Left lung (tissue), 10 donors: ENCODE data around the gene SP7. TPM values are rescaled to one million over a fixed set of nuclear protein-coding genes. Genes with fewer than 3 reads are reported as not detected.
A peak's percentile ranks its signal among the peaks of the same experiment; 100 is the strongest.

Source experiments
- ATAC-seq: fragments of 200-7000 bp; cut with Tn5 transposase; one replicate; pipeline ENCODE4 v1.9.1; 2020; ENCODE audit warnings: moderate library complexity
- DNase-seq, 4 donors: peaks; one replicate each; pipeline ENCODE4 v3.0.0-alpha.2; 2013 to 2020
- H3K27ac ChIP-seq, 2 donors: fragments of 200-600 bp; sonication (generic) in 1 of 2; one replicate each; pipeline versions ENCODE4 v1.5.0 to v1.8.0; 2020 to 2021
- H3K27me3 ChIP-seq, 2 donors: fragments of 200-600 bp; sonication (generic) in 1 of 2; one replicate each; pipeline versions ENCODE4 v1.5.0 to v1.8.0; 2020 to 2021
- H3K36me3 ChIP-seq, 2 donors: fragments of 200-600 bp; sonication (generic) in 1 of 2; one replicate each; pipeline versions ENCODE4 v1.5.0 to v1.8.0; 2020 to 2021
- H3K4me1 ChIP-seq, 2 donors: fragments of 200-600 bp; one replicate each; pipeline ENCODE4 v1.8.0; 2021
- H3K4me3 ChIP-seq, 2 donors: fragments of 200-600 bp; sonication (generic) in 1 of 2; one replicate each; pipeline versions ENCODE4 v1.5.0 to v1.8.0; 2020 to 2021; ENCODE audit warnings: mild to moderate bottlenecking in 1 of 2
- H3K9me3 ChIP-seq, 2 donors: fragments of 200-600 bp; sonication (generic) in 1 of 2; one replicate each; pipeline versions ENCODE4 v1.5.0 to v1.8.0; 2020 to 2021
- intact Hi-C, 2 donors: fragments of 100-400 bp; cut with DNase I; formaldehyde crosslinking; loops; one replicate each; pipeline versions ENCODE4 v1.11.2 to v1.14.2; 2022
- polyA plus RNA-seq, 6 donors: library from polyadenylated mRNA; unstranded; fragments of 120-200 nt; gene quantifications; one replicate each; pipeline ENCODE4 v1.2.1, GENCODE V29; 2013; ENCODE audit not compliant: insufficient read length in 6 of 6
- total RNA-seq, 2 donors: library from RNA; stranded (reverse); fragmentation: NEBNext Ultra II Directional; extraction: Animal tissue kit (Norgen Biotek cat#: 25700); gene quantifications; one replicate each; pipeline ENCODE4 v1.2.1, GENCODE V29; 2021
- TF ChIP-seq, protein P1 (sequence below), 2 donors: fragments of 200-600 bp; sonication (generic) in 1 of 2; IDR thresholded peaks; one replicate each; pipeline versions ENCODE4 v1.5.0 to v1.8.0; 2021; ENCODE audit warnings: antibody characterized with exemption in 2 of 2
- donor health status: DM: no; HTN: yes; CAD: no.
- donor health status: DM: no; HTN: no; CAD: no.

SP7 gene
- total and polyA plus RNA-seq, 8 donors: 0.11 to 0.64 (median 0.15) TPM; not detected in 1

DNA sequence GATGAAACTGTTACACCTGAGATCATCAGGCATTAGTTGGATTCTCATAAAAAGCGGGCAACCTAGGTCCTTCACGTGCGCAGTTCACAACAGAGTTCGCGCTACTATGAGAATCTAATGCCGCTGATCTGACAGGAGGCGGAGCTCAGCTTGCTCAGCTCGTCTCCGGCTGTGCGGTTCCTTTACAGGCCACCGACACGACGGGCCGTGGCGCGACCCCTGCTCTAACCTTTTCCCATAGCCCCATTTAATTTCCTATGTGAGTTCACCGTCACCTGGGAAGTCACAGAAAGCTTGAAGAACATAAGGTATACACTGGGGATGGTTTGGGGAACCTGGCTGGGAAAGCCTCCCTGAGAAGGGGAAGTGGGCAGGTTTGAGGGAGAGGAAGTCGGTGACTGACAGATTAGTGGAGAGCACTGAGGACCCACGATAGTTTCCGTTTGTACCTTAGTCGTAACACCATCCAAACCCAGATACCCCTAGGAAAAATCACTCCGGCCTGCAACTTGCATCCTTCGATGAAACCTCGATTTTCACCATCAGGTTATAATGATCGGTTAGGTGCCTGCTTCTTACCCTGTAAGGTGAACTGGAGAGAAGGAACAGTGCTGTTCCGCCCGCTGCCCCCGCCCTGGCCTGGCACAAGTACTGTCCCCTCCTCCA is 11.9 kb downstream of the SP7 start:
- peak in 2 of 4 donors; percentile 36 to 49 for DNase-seq

GRCh38 chr12:53320352-53321195 is 15.6 kb downstream of the SP7 start:
- DNase-seq (no peak), ATAC-seq (no peak)
- Histone ChIP-seq H3K27me3 (peaks cover 0 to 4% of the 10 kb centered on the region in 2 donors), H3K4me3 (peak overlapping the region; percentile 55 to 65), H3K9me3 (no peaks in the 10 kb centered on the region), H3K4me1 (peaks cover 17 to 40% of the 10 kb centered on the region in 2 donors), H3K27ac (peak overlapping the region; percentile 91 to 97), H3K36me3 (peaks cover 0 to 36% of the 10 kb centered on the region in 2 donors)
- TF ChIP-seq, protein P1, sequence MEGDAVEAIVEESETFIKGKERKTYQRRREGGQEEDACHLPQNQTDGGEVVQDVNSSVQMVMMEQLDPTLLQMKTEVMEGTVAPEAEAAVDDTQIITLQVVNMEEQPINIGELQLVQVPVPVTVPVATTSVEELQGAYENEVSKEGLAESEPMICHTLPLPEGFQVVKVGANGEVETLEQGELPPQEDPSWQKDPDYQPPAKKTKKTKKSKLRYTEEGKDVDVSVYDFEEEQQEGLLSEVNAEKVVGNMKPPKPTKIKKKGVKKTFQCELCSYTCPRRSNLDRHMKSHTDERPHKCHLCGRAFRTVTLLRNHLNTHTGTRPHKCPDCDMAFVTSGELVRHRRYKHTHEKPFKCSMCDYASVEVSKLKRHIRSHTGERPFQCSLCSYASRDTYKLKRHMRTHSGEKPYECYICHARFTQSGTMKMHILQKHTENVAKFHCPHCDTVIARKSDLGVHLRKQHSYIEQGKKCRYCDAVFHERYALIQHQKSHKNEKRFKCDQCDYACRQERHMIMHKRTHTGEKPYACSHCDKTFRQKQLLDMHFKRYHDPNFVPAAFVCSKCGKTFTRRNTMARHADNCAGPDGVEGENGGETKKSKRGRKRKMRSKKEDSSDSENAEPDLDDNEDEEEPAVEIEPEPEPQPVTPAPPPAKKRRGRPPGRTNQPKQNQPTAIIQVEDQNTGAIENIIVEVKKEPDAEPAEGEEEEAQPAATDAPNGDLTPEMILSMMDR (IDR thresholded peaks at IDR 0.05): no peak
- intact Hi-C loops: loop anchor here in 1 of 2 donors (10.0 kb wide), 1 partner anchor 184 kb away; the partner anchor contains the start of genes NPFF and TARBP2

More for the DNA sequence above, 11.9 kb downstream of the SP7 start:
- Histone ChIP-seq H3K4me3 (peak overlapping the region; percentile 54 to 73), H3K27ac (peak overlapping the region; percentile 89 to 90), H3K4me1 (peaks cover 17 to 48% of the 10 kb centered on the region in 2 donors), H3K36me3 (peaks cover 0 to 5% of the 10 kb centered on the region in 2 donors), H3K27me3 (peaks cover 0 to 38% of the 10 kb centered on the region in 2 donors), H3K9me3 (no peaks in the 10 kb centered on the region)
- intact Hi-C loops: loop anchor here in 1 of 2 donors (10.0 kb wide), 1 partner anchor 181 kb away; the partner anchor contains the start of genes NPFF and TARBP2
- no peak for ATAC-seq
- TF ChIP-seq, protein P1 (IDR thresholded peaks at IDR 0.05): no peak

GRCh38 chr12:53313996-53314395 is 22.2 kb downstream of the SP7 start:
- peaks cover 0 to 4% of the 10 kb centered on the region in 2 donors for H3K4me1 ChIP-seq
- TF ChIP-seq, protein P1 (IDR thresholded peaks at IDR 0.05): no peak
- no peak for ATAC-seq
- no peaks in the 10 kb centered on the region for H3K27me3 ChIP-seq
- no peak for DNase-seq
- no peak overlapping the region for H3K4me3 ChIP-seq
- intact Hi-C loops: no loop called here
- peaks cover 0 to 87% of the 10 kb centered on the region in 2 donors for H3K36me3 ChIP-seq
- no peaks in the 10 kb centered on the region for H3K9me3 ChIP-seq
- no peak overlapping the region for H3K27ac ChIP-seq

DNA sequence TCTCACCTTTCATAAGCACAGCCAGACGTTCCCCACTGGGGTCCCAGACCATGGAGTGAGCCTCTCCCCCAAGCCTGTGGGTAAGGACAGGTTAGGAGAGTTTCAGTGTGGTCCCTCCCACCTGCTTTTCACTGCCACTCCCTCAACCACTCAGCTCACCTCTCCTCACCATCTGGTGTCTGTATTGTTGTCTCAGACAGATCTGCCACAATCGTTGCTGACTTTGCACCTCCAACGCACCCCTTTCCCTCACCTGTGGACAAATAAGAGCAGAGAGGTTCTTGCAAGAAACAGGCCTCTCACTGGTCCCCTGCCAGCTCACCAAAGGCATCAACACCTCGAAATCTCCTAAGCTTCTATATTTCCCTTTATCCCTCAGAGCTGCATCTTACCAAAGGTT is 27.9 kb downstream of the SP7 start:
- Histone ChIP-seq H3K4me3 (no peak overlapping the region), H3K27ac (no peak overlapping the region), H3K9me3 (no peaks in the 10 kb centered on the region), H3K27me3 (no peaks in the 10 kb centered on the region), H3K36me3 (peaks cover 6 to 88% of the 10 kb centered on the region in 2 donors), H3K4me1 (no peaks in the 10 kb centered on the region)
- no peak for DNase-seq
- intact Hi-C loops: no loop called here
- no peak for ATAC-seq
- TF ChIP-seq, protein P1 (IDR thresholded peaks at IDR 0.05): no peak

DNA sequence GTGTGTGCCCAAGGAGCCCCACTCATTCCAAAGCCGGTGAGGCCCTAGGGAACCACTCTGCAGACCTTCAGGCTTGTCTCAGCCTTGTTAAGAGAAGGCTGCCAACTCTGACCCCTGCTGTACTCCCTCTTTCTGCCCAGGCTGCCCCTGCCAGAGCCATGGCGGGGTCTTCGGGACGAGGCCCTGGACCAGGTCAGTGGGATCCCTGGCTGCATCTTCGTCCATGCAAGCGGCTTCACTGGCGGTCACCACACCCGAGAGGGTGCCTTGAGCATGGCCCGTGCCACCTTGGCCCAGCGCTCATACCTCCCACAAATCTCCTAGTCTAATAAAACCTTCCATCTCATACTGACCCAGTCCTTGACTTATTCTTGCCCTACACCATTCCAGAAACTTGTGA is 29.3 kb downstream of the SP7 start:
- Histone ChIP-seq H3K27ac (no peak overlapping the region), H3K9me3 (no peaks in the 10 kb centered on the region), H3K27me3 (no peaks in the 10 kb centered on the region), H3K4me1 (peaks cover 0 to 9% of the 10 kb centered on the region in 2 donors), H3K36me3 (peaks cover 6 to 95% of the 10 kb centered on the region in 2 donors), H3K4me3 (no peak overlapping the region)
- DNase-seq (no peak), ATAC-seq (no peak)
- TF ChIP-seq, protein P1 (IDR thresholded peaks at IDR 0.05): no peak
- intact Hi-C loops: no loop called here
